Stimulated activated CD4-positive, alpha-beta T cell treated with anti-CD3 and anti-CD28 coated beads, Interleukin-12 subunit alpha, Interleukin-12 subunit beta, amount 100 ng/mL, for 48 hours (primary cell): ENCODE data around the gene LRRC34.

Experiments
- DNase-seq, 3 donors: peaks; one replicate each; pipeline ENCODE4 v3.0.0-alpha.2; 2020; ENCODE audit warnings: low read depth in 2 of 3, low spot score in 1 of 3

LRRC34 gene

GRCh38 chr3:169812332-169813235 lies at the start of gene LRRC34, which contains the start of gene LRRIQ4:
Gene LRRC34 (minus strand): TSS chr3:169812904. CDS start chr3:169812548, 356 bp downstream.
Gene LRRIQ4 (plus strand): TSS chr3:169812870. CDS start chr3:169821922, 9,052 bp downstream.
- DNase-seq = peak; percentile 60 to 69 (median 62)

- DNase-seq = no peak
Observed at GRCh38 chr3:169861871-169862270, 49.2 kb upstream of the LRRC34 start.

GRCh38 chr3:169857811-169858210 lies 45.1 kb upstream of the LRRC34 start:
- no peak for DNase-seq

- DNase-seq = no peak
Observed at GRCh38 chr3:169855514-169855913, 42.8 kb upstream of the LRRC34 start.

- no peak for DNase-seq
Observed at GRCh38 chr3:169850618-169851017, 37.9 kb upstream of the LRRC34 start.

GRCh38 chr3:169848741-169849140 lies 36.0 kb upstream of the LRRC34 start:
- DNase-seq = no peak

GRCh38 chr3:169847896-169848295 lies 35.2 kb upstream of the LRRC34 start:
- DNase-seq = no peak

- no peak for DNase-seq
Observed at GRCh38 chr3:169846458-169847193, 33.9 kb upstream of the LRRC34 start.

GRCh38 chr3:169842960-169843359 lies 30.3 kb upstream of the LRRC34 start:
- no peak for DNase-seq

- DNase-seq = no peak
Observed at GRCh38 chr3:169841171-169841570, 28.5 kb upstream of the LRRC34 start.

GRCh38 chr3:169838511-169839030 lies 25.9 kb upstream of the LRRC34 start:
- DNase-seq = no peak

- DNase-seq = no peak
Observed at GRCh38 chr3:169836942-169837275, 24.2 kb upstream of the LRRC34 start.

GRCh38 chr3:169836078-169836941 lies 23.6 kb upstream of the LRRC34 start:
- DNase-seq = no peak

- DNase-seq = no peak
Observed at GRCh38 chr3:169835533-169835932, 22.8 kb upstream of the LRRC34 start.

- DNase-seq = no peak
Observed at GRCh38 chr3:169827712-169828111, 15.0 kb upstream of the LRRC34 start.

- no peak for DNase-seq
Observed at GRCh38 chr3:169825316-169825715, 12.6 kb upstream of the LRRC34 start.

GRCh38 chr3:169822983-169823382 lies 10.3 kb upstream of the LRRC34 start:
- no peak for DNase-seq

- no peak for DNase-seq
Observed at GRCh38 chr3:169822540-169822939, 9.8 kb upstream of the LRRC34 start.

- DNase-seq = no peak
Observed at GRCh38 chr3:169822091-169822490, 9.4 kb upstream of the LRRC34 start.

- no peak for DNase-seq
Observed at GRCh38 chr3:169818316-169818715, 5.6 kb upstream of the LRRC34 start.

GRCh38 chr3:169815590-169816150 lies 3.0 kb upstream of the LRRC34 start:
- DNase-seq = no peak
